GM23338 (cell line): ENCODE measurements around the gene FAM241A. TPM values are rescaled to one million over a fixed set of nuclear protein-coding genes. Genes with fewer than 3 reads are reported as not detected.

Experiments used
- ATAC-seq: fragments of 200-7000 bp; cut with Tn5 transposase; 3 replicates; pipeline ENCODE4 v1.9.1; 2020
- DNase-seq: peaks from one replicate; pipeline ENCODE4 v3.0.0-alpha.2; 2015; ENCODE audit warnings: low spot score
- H2AFZ ChIP-seq: fragments of 200-600 bp; sonication (generic); 2 replicates; pipeline ENCODE4 v1.8.0; 2016; ENCODE audit warnings: antibody characterized with exemption, mild to moderate bottlenecking, moderate library complexity
- H3F3A ChIP-seq: fragments of 200-600 bp; sonication (generic); replicated peaks from 2 replicates; pipeline ENCODE4 v1.8.0; 2017; ENCODE audit warnings: antibody characterized with exemption, mixed run types, low read depth
- H3K27ac ChIP-seq: fragments of 200-600 bp; sonication (generic); 2 replicates; pipeline ENCODE4 v1.6.1; 2016; ENCODE audit warnings: low read depth
- H3K27me3 ChIP-seq: fragments of 200-600 bp; sonication (generic); 2 replicates; pipeline ENCODE4 v1.8.0; 2016; ENCODE audit warnings: mild to moderate bottlenecking, mixed run types, moderate library complexity; ENCODE audit not compliant: insufficient read depth
- H3K36me3 ChIP-seq: fragments of 200-600 bp; sonication (generic); 2 replicates; pipeline ENCODE4 v1.8.0; 2016; ENCODE audit warnings: mild to moderate bottlenecking; ENCODE audit not compliant: insufficient read depth
- H3K4me1 ChIP-seq: fragments of 200-600 bp; sonication (generic); 2 replicates; pipeline ENCODE4 v1.8.0; 2016; ENCODE audit warnings: mild to moderate bottlenecking, moderate library complexity; ENCODE audit not compliant: insufficient read depth
- H3K4me2 ChIP-seq: fragments of 200-600 bp; sonication (generic); 2 replicates; pipeline ENCODE4 v1.7.1; 2017; ENCODE audit warnings: mixed run types
- H3K4me3 ChIP-seq: fragments of 200-600 bp; sonication (generic); 2 replicates; pipeline ENCODE4 v1.6.1; 2016; ENCODE audit warnings: mixed run types
- H3K79me2 ChIP-seq: fragments of 200-600 bp; sonication (generic); replicated peaks from 2 replicates; pipeline ENCODE4 v1.8.0; 2017; ENCODE audit warnings: mild to moderate bottlenecking; ENCODE audit not compliant: insufficient read depth
- H3K9me2 ChIP-seq: fragments of 200-600 bp; sonication (generic); 2 replicates; pipeline ENCODE4 v1.8.0; 2017; ENCODE audit not compliant: insufficient read depth
- H4K20me1 ChIP-seq: fragments of 200-600 bp; sonication (generic); replicated peaks from 2 replicates; pipeline ENCODE4 v1.8.0; 2017; ENCODE audit warnings: mild to moderate bottlenecking; ENCODE audit not compliant: insufficient read depth
- H3K27ac Mint-ChIP-seq: 2 replicates; pipeline ENCODE4 v1.8.0; 2020; ENCODE audit warnings: inconsistent platforms, mild to moderate bottlenecking, moderate library complexity, mixed read lengths
- H3K27me3 Mint-ChIP-seq: 3 replicates; pipeline ENCODE4 v1.8.0; 2022; ENCODE audit warnings: low read depth, mild to moderate bottlenecking, moderate library complexity, mixed read lengths, inconsistent platforms; ENCODE audit not compliant: insufficient read depth, poor library complexity
- H3K36me3 Mint-ChIP-seq: 3 replicates; pipeline ENCODE4 v1.8.0; 2021; ENCODE audit warnings: low read depth, mild to moderate bottlenecking, inconsistent platforms, moderate library complexity, mixed read lengths
- H3K4me1 Mint-ChIP-seq: 3 replicates; pipeline ENCODE4 v1.8.0; 2020; ENCODE audit warnings: mild to moderate bottlenecking, inconsistent platforms, mixed read lengths
- H3K4me3 Mint-ChIP-seq: 3 replicates; pipeline ENCODE4 v1.8.0; 2021; ENCODE audit warnings: moderate library complexity, mild to moderate bottlenecking, inconsistent platforms, mixed read lengths
- H3K9me3 Mint-ChIP-seq: 3 replicates; pipeline ENCODE4 v1.8.0; 2020; ENCODE audit warnings: moderate library complexity, mild to moderate bottlenecking, inconsistent platforms, mixed read lengths
- CREB1 ChIP-seq: fragments of 250-450 bp; sonication (Bioruptor Pico); IDR thresholded peaks from 2 replicates; pipeline ENCODE4 v1.5.0; 2020; ENCODE audit warnings: low read depth, mild to moderate bottlenecking, moderate library complexity
- EZH2 ChIP-seq: fragments of 200-600 bp; sonication (generic); IDR thresholded peaks from one replicate; pipeline ENCODE4 v1.8.0; 2017; ENCODE audit warnings: antibody characterized with exemption, mild to moderate bottlenecking, low read depth; ENCODE audit not compliant: unreplicated experiment
- POLR2AphosphoS5 ChIP-seq: IDR thresholded peaks from 2 replicates; pipeline ENCODE4 v1.6.1; 2016; ENCODE audit warnings: antibody characterized with exemption, low read depth
- polyA plus RNA-seq: library from polyadenylated mRNA; unstranded; fragments of >200 nt; fragmentation: Nextera tagmentation; extraction: Ambion mirVana; gene quantifications from 2 replicates; pipeline ENCODE4 v1.2.1, GENCODE V29; 2016
- total RNA-seq: library from RNA; depleted of rRNA; stranded (reverse); fragments of >200 nt; shearing (Covaris generic); gene quantifications from 2 replicates; pipeline ENCODE4 v1.2.3, GENCODE V29; 2014
- TF ChIP-seq, protein P1 (sequence below): fragments of 250-450 bp; sonication (Bioruptor Pico); IDR thresholded peaks from 2 replicates; pipeline ENCODE4 v1.5.0; 2020; ENCODE audit warnings: mild to moderate bottlenecking, moderate library complexity
- TF ChIP-seq, protein P2 (sequence below), 2 experiments: fragments of 200-600 bp in 1 of 2; sonication (generic) in 1 of 2; conservative IDR thresholded peaks; 2 replicates each; pipeline versions ENCODE4 v1.5.1 to v1.6.1; 2016 to 2017; ENCODE audit warnings: antibody characterized with exemption in 2 of 2, low read depth in 2 of 2, mild to moderate bottlenecking in 2 of 2, moderate library complexity in 1 of 2

FAM241A gene
- total and polyA plus RNA-seq, 2 experiments from 2014 or later, result 0.58 to 0.63 TPM

DNA sequence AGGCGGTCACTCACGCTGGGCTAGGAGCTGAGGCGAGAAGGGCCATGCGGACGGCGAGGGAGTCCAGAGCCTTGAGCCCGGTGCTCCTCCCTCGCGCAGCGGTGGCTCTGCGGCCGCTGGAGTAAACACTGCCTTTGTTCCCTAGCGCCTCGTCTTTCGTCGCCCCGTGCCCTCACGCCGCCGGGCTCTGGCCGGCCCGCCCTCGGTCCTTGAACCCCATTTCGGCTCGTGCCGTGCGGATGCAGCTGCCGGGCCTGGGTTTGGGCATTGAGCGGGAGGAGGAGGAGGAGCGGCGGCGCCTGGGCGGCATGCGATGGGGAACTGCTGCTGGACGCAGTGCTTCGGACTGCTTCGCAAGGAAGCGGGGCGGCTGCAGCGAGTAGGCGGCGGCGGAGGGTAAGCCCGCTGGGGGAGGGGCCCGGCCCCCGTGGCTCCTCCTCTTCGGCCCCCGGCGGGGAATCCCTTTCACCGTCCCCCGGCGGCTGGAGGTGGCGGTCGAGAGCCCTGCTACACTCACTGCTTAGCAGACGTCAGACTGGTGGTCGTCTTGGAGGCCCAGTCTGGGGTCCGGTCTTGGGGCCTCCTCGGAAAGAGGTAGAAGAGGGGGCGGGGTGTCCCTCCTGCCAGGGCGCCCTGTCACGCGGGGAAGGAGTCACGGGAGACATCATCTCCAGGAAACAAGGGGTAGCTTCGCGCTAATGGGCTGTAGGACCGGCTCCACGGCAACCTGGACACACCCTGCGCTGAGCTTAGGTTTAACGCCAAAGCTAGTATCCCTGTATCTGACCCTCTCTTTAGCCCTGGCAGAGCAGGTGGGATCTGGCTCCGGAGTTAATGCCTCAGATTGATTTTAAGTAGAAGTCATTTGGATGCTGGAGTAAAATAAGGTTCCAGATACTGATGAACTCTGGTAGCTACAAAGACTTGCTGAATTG is 86.8 kb downstream of the FAM241A start, which contains the start of gene AP1AR:
Gene AP1AR, plus strand, starts transcription at position 9 of the 935 bp plus-strand sequence. Its CDS starts 305 bp downstream, at position 314.
- peaks cover 9% of the 10 kb centered on the region for H3K27me3 Mint-ChIP-seq
- peak within 1 kb of the TSS; percentile 99 for H3K27ac Mint-ChIP-seq
- Histone ChIP-seq H3K4me2 (peak within 1 kb of the TSS; percentile 94), H3F3A (0 out of 2 replicates have a peak, but pooled peaks cover 4% of the 10 kb centered on the region), H2AFZ (peak within 1 kb of the TSS; percentile 90), H3K27me3 (no peaks in the 10 kb centered on the region), H4K20me1 (peaks cover 6% of the 10 kb centered on the region; the same call in 1 of the 2 replicates), H3K4me1 (peaks cover 23% of the 10 kb centered on the region), H3K27ac (peak within 1 kb of the TSS; percentile 97), H3K36me3 (no peaks in the 10 kb centered on the region), H3K9me2 (no peaks in the 10 kb centered on the region), H3K79me2 (peaks cover 45% of the 10 kb centered on the region), H3K4me3 (peak within 1 kb of the TSS; percentile 65)
- TF ChIP-seq CREB1 (CRISPR knock-in tag), result peak; percentile 65; the same call in 1 of the 2 replicates
- TF ChIP-seq, protein P1, sequence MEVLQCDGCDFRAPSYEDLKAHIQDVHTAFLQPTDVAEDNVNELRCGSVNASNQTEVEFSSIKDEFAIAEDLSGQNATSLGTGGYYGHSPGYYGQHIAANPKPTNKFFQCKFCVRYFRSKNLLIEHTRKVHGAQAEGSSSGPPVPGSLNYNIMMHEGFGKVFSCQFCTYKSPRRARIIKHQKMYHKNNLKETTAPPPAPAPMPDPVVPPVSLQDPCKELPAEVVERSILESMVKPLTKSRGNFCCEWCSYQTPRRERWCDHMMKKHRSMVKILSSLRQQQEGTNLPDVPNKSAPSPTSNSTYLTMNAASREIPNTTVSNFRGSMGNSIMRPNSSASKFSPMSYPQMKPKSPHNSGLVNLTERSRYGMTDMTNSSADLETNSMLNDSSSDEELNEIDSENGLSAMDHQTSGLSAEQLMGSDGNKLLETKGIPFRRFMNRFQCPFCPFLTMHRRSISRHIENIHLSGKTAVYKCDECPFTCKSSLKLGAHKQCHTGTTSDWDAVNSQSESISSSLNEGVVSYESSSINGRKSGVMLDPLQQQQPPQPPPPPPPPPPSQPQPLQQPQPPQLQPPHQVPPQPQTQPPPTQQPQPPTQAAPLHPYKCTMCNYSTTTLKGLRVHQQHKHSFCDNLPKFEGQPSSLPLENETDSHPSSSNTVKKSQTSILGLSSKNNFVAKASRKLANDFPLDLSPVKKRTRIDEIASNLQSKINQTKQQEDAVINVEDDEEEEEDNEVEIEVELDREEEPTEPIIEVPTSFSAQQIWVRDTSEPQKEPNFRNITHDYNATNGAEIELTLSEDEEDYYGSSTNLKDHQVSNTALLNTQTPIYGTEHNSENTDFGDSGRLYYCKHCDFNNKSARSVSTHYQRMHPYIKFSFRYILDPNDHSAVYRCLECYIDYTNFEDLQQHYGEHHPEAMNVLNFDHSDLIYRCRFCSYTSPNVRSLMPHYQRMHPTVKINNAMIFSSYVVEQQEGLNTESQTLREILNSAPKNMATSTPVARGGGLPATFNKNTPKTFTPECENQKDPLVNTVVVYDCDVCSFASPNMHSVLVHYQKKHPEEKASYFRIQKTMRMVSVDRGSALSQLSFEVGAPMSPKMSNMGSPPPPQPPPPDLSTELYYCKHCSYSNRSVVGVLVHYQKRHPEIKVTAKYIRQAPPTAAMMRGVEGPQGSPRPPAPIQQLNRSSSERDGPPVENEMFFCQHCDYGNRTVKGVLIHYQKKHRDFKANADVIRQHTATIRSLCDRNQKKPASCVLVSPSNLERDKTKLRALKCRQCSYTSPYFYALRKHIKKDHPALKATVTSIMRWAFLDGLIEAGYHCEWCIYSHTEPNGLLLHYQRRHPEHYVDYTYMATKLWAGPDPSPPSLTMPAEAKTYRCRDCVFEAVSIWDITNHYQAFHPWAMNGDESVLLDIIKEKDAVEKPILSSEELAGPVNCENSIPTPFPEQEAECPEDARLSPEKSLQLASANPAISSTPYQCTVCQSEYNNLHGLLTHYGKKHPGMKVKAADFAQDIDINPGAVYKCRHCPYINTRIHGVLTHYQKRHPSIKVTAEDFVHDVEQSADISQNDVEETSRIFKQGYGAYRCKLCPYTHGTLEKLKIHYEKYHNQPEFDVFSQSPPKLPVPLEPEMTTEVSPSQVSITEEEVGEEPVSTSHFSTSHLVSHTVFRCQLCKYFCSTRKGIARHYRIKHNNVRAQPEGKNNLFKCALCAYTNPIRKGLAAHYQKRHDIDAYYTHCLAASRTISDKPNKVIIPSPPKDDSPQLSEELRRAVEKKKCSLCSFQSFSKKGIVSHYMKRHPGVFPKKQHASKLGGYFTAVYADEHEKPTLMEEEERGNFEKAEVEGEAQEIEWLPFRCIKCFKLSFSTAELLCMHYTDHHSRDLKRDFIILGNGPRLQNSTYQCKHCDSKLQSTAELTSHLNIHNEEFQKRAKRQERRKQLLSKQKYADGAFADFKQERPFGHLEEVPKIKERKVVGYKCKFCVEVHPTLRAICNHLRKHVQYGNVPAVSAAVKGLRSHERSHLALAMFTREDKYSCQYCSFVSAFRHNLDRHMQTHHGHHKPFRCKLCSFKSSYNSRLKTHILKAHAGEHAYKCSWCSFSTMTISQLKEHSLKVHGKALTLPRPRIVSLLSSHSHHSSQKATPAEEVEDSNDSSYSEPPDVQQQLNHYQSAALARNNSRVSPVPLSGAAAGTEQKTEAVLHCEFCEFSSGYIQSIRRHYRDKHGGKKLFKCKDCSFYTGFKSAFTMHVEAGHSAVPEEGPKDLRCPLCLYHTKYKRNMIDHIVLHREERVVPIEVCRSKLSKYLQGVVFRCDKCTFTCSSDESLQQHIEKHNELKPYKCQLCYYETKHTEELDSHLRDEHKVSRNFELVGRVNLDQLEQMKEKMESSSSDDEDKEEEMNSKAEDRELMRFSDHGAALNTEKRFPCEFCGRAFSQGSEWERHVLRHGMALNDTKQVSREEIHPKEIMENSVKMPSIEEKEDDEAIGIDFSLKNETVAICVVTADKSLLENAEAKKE, result no peak
- no peak for TF ChIP-seq EZH2
- TF ChIP-seq, protein P2, sequence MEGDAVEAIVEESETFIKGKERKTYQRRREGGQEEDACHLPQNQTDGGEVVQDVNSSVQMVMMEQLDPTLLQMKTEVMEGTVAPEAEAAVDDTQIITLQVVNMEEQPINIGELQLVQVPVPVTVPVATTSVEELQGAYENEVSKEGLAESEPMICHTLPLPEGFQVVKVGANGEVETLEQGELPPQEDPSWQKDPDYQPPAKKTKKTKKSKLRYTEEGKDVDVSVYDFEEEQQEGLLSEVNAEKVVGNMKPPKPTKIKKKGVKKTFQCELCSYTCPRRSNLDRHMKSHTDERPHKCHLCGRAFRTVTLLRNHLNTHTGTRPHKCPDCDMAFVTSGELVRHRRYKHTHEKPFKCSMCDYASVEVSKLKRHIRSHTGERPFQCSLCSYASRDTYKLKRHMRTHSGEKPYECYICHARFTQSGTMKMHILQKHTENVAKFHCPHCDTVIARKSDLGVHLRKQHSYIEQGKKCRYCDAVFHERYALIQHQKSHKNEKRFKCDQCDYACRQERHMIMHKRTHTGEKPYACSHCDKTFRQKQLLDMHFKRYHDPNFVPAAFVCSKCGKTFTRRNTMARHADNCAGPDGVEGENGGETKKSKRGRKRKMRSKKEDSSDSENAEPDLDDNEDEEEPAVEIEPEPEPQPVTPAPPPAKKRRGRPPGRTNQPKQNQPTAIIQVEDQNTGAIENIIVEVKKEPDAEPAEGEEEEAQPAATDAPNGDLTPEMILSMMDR (conservative IDR thresholded peaks at IDR 0.05; ENCODE audit: low read depth in 2 of 2), result peak; percentile 30 to 49; a peak in 3 of 4 replicates
- peak; percentile 97 for TF ChIP-seq POLR2AphosphoS5
- H3K4me1 Mint-ChIP-seq, result peaks cover 25% of the 10 kb centered on the region
- peak within 1 kb of the TSS; percentile 95 for H3K4me3 Mint-ChIP-seq
- H3K9me3 Mint-ChIP-seq, result no peaks in the 10 kb centered on the region
- no peaks in the 10 kb centered on the region; the same call in 2 of the 3 replicates for H3K36me3 Mint-ChIP-seq
- peak; percentile 94 for DNase-seq
- ATAC-seq, result peak; percentile 86
